Keratinocyte (primary cell): ENCODE data around the gene KIAA1755. TPM values are rescaled to one million over a fixed set of nuclear protein-coding genes. Genes with fewer than 3 reads are reported as not detected.

Experiments
- DNase-seq: peaks from one replicate; pipeline ENCODE4 v3.0.0-alpha.2; 2011; ENCODE audit warnings: low read depth, missing footprints, low spot score
- FAIRE-seq: peaks from 2 replicates; lab custom pipeline; 2011; peaks lifted over from hg19 to GRCh38; lab: Jason Lieb, UNC
- H2AFZ ChIP-seq: 2 replicates; pipeline ENCODE4 v1.6.0; 2012; ENCODE audit warnings: low read length, control low read depth, inconsistent platforms; ENCODE audit not compliant: control insufficient read depth
- H3K27ac ChIP-seq: 2 replicates; pipeline ENCODE4 v1.5.1; 2011; ENCODE audit warnings: low read length; ENCODE audit not compliant: control insufficient read depth, insufficient read depth
- H3K27me3 ChIP-seq: 3 replicates; pipeline ENCODE4 v1.6.0; 2011; ENCODE audit warnings: low read length; ENCODE audit not compliant: control insufficient read depth, insufficient read depth; ENCODE audit errors: extremely low read depth
- H3K36me3 ChIP-seq, 2 experiments: 2 replicates in 1 of 2; 3 replicates in 1 of 2; pipeline ENCODE4 v1.5.1; 2011; ENCODE audit warnings: low read length in 2 of 2, mild to moderate bottlenecking in 1 of 2; ENCODE audit not compliant: control insufficient read depth in 2 of 2, insufficient read depth in 2 of 2; ENCODE audit errors: extremely low read depth in 1 of 2
- H3K4me1 ChIP-seq: 3 replicates; pipeline ENCODE4 v1.5.1; 2011; ENCODE audit warnings: low read length; ENCODE audit not compliant: control insufficient read depth, insufficient read depth; ENCODE audit errors: extremely low read depth
- H3K4me2 ChIP-seq: 3 replicates; pipeline ENCODE4 v1.6.0; 2011; ENCODE audit warnings: low read depth, low read length; ENCODE audit not compliant: control insufficient read depth, insufficient read depth; ENCODE audit errors: extremely low read depth
- H3K4me3 ChIP-seq, 3 experiments: fragments of 200-600 bp in 1 of 3; sonication (generic) in 1 of 3; 2 replicates in 2 of 3; 3 replicates in 1 of 3; pipeline ENCODE4 v1.5.1; 2011 to 2016; ENCODE audit warnings: low read length in 3 of 3, mild to moderate bottlenecking in 3 of 3, control low read depth in 2 of 3, inconsistent platforms in 1 of 3, low read depth in 1 of 3, mixed read lengths in 1 of 3, mixed run types in 1 of 3, moderate library complexity in 1 of 3; ENCODE audit not compliant: control insufficient read depth in 2 of 3, insufficient read depth in 2 of 3; ENCODE audit errors: extremely low read depth in 1 of 3
- H3K79me2 ChIP-seq: 2 replicates; pipeline ENCODE4 v1.6.0; 2012; ENCODE audit warnings: low read length; ENCODE audit not compliant: control insufficient read depth, insufficient read depth
- H3K9ac ChIP-seq: 3 replicates; pipeline ENCODE4 v1.6.0; 2011; ENCODE audit warnings: low read length; ENCODE audit not compliant: control insufficient read depth, insufficient read depth; ENCODE audit errors: extremely low read depth
- H3K9me1 ChIP-seq: 3 replicates; pipeline ENCODE4 v1.6.0; 2011; ENCODE audit warnings: low read length; ENCODE audit not compliant: control insufficient read depth, insufficient read depth; ENCODE audit errors: extremely low read depth
- H3K9me3 ChIP-seq: 2 replicates; pipeline ENCODE4 v1.5.1; 2012; ENCODE audit warnings: low read depth, low read length; ENCODE audit not compliant: control insufficient read depth
- H4K20me1 ChIP-seq: 3 replicates; pipeline ENCODE4 v1.6.0; 2011; ENCODE audit warnings: low read length; ENCODE audit not compliant: control insufficient read depth, insufficient read depth; ENCODE audit errors: extremely low read depth
- EZH2 ChIP-seq: IDR thresholded peaks from one replicate; pipeline ENCODE4 v1.6.1; 2012; ENCODE audit warnings: inconsistent platforms, mild to moderate bottlenecking, low read length, moderate library complexity
- dilution Hi-C: fragments of 300-500 bp; cut with MboI; formaldehyde crosslinking; loops from one replicate; pipeline ENCODE4 v1.7.0; 2020; ENCODE audit warnings: low sequenced_read_pairs; ENCODE audit not compliant: extremely low pct_ligation_motif_present
- polyA plus RNA-seq, 5 experiments: library from polyadenylated mRNA; depleted of rRNA in 3 of 5; stranded (reverse) in 3 of 5; stranded (forward) in 1 of 5; unstranded in 1 of 5; fragments of >200 nt; gene quantifications; 1 replicate in 1 of 5; 2 replicates in 3 of 5; 3 replicates in 1 of 5; pipeline versions ENCODE4 v1.2.1 to v1.2.3, GENCODE V29; 2011 to 2012; ENCODE audit warnings: missing spikeins in 2 of 5, low read depth in 1 of 5, low replicate concordance in 1 of 5
- TF ChIP-seq, protein P1 (sequence below), 3 experiments: IDR thresholded peaks in 1 of 3; conservative IDR thresholded peaks in 1 of 3; optimal IDR thresholded peaks in 1 of 3; 2 replicates in 2 of 3; 3 replicates in 1 of 3; pipeline versions ENCODE3 to v1.5.1; 2011; ENCODE audit warnings: low read length in 3 of 3, mild to moderate bottlenecking in 3 of 3, moderate library complexity in 2 of 3, control low read depth in 1 of 3, inconsistent platforms in 1 of 3; ENCODE audit not compliant: insufficient read depth in 2 of 3; ENCODE audit errors: extremely low read depth in 1 of 3

The KIAA1755 gene
- polyA plus RNA-seq, 1 donor (not counting 4 experiments of a cell fraction or from before 2014, with no cell fraction given) = not detected

DNA sequence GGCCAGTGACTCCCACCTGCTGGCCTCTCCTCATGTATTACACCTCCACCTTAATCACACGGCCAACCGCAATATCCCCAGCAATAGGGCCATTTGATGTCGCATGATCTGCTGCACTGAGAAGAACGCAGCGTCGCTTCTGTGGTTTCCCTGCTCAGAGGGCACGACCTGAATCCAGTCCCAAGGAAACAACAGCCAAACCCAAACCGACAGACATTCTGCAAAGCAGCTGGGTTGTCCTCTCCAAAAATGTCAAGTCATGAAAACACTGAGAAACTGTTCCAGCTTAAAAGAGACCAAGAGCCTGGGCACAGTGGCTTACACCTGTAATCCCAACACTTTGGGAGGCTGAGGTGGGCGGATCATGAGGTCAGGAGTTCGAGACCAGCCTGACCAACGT is 35.9 kb upstream of the KIAA1755 start:
- Histone ChIP-seq H3K9ac (no peak overlapping the region), H4K20me1 (no peaks in the 10 kb centered on the region), H3K9me3 (no peaks in the 10 kb centered on the region), H3K4me3 (no peak overlapping the region), H3K27me3 (peaks cover 7% of the 10 kb centered on the region), H3K36me3 (no peaks in the 10 kb centered on the region), H3K79me2 (no peaks in the 10 kb centered on the region), H2AFZ (no peak overlapping the region), H3K27ac (no peak overlapping the region), H3K4me1 (peaks cover 11% of the 10 kb centered on the region), H3K4me2 (no peak overlapping the region), H3K9me1 (no peaks in the 10 kb centered on the region)
- dilution Hi-C loops = no loop called here
- TF ChIP-seq EZH2 = no peak
- TF ChIP-seq, protein P1, sequence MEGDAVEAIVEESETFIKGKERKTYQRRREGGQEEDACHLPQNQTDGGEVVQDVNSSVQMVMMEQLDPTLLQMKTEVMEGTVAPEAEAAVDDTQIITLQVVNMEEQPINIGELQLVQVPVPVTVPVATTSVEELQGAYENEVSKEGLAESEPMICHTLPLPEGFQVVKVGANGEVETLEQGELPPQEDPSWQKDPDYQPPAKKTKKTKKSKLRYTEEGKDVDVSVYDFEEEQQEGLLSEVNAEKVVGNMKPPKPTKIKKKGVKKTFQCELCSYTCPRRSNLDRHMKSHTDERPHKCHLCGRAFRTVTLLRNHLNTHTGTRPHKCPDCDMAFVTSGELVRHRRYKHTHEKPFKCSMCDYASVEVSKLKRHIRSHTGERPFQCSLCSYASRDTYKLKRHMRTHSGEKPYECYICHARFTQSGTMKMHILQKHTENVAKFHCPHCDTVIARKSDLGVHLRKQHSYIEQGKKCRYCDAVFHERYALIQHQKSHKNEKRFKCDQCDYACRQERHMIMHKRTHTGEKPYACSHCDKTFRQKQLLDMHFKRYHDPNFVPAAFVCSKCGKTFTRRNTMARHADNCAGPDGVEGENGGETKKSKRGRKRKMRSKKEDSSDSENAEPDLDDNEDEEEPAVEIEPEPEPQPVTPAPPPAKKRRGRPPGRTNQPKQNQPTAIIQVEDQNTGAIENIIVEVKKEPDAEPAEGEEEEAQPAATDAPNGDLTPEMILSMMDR (optimal IDR thresholded peaks at IDR 0.05 in 1 of 3, IDR thresholded peaks at IDR 0.05 in 1 of 3, conservative IDR thresholded peaks at IDR 0.05 in 1 of 3; ENCODE audit: extremely low read depth in 1 of 3, insufficient read depth in 2 of 3, low read length in 3 of 3) = no peak
- DNase-seq (no peak), FAIRE-seq (no peak)

DNA sequence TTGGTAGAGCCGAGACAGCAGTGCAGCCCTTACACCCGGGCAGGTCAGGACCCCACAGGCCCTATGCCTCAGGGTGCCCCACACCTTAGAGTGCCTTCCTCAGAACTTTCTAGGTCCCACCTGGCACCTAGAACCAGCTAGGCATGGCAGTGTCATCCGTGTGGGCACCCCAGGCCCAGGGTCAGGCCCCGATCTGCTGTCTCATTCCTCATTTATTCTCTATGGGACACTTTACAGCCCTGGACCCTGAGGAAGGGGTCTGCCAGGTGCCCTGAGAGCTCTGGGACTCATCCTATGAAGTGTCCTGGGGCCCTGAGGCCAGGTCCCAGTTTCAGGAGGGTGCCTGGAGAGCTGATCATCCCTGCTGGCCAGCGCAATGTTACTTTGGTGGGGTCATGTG is 35.3 kb upstream of the KIAA1755 start:
- Histone ChIP-seq H4K20me1 (no peaks in the 10 kb centered on the region), H3K27me3 (peaks cover 7% of the 10 kb centered on the region), H3K4me1 (peaks cover 11% of the 10 kb centered on the region), H3K9ac (no peak overlapping the region), H3K4me2 (no peak overlapping the region), H3K27ac (no peak overlapping the region), H2AFZ (no peak overlapping the region), H3K36me3 (no peaks in the 10 kb centered on the region), H3K79me2 (no peaks in the 10 kb centered on the region), H3K4me3 (no peak overlapping the region), H3K9me3 (no peaks in the 10 kb centered on the region), H3K9me1 (no peaks in the 10 kb centered on the region)
- FAIRE-seq (no peak), DNase-seq (no peak)
- TF ChIP-seq EZH2 = no peak
- TF ChIP-seq, protein P1 (optimal IDR thresholded peaks at IDR 0.05 in 1 of 3, IDR thresholded peaks at IDR 0.05 in 1 of 3, conservative IDR thresholded peaks at IDR 0.05 in 1 of 3; ENCODE audit: extremely low read depth in 1 of 3, insufficient read depth in 2 of 3, low read length in 3 of 3) = no peak
- dilution Hi-C loops = no loop called here
